Mucosa of stomach (tissue), 1 donor: Measurements from ENCODE around the gene MSMB.
"Not testable (repeated sequence)": the region's sequence is repeated elsewhere in the genome, so short reads cannot be mapped to it uniquely, and the experiment has no call there.

Source experiments
- H3K27me3 ChIP-seq: one replicate; pipeline ENCODE4 v1.7.0; 2013; ENCODE audit warnings: mild to moderate bottlenecking, low read length; ENCODE audit not compliant: control insufficient read depth, insufficient read depth
- H3K36me3 ChIP-seq: one replicate; pipeline ENCODE4 v1.7.0; 2013; ENCODE audit warnings: low read length; ENCODE audit not compliant: control insufficient read depth, insufficient read depth
- H3K4me1 ChIP-seq: one replicate; pipeline ENCODE4 v1.7.0; 2013; ENCODE audit warnings: mild to moderate bottlenecking, low read length; ENCODE audit not compliant: control insufficient read depth, insufficient read depth
- H3K4me3 ChIP-seq: one replicate; pipeline ENCODE4 v1.7.0; 2013; ENCODE audit warnings: low read length
- H3K9ac ChIP-seq: one replicate; pipeline ENCODE4 v1.7.0; 2013; ENCODE audit warnings: mild to moderate bottlenecking, low read length, moderate library complexity
- H3K9me3 ChIP-seq: one replicate; pipeline ENCODE4 v1.7.0; 2013; ENCODE audit warnings: mild to moderate bottlenecking, low read length, moderate library complexity; ENCODE audit not compliant: control insufficient read depth
- donor health status: Pancreatic carcinoma.

Gene MSMB

GRCh38 chr10:46064269-46064817, 18.3 kb upstream of the MSMB start:
- no peaks in the 10 kb centered on the region for H3K36me3 ChIP-seq
- no peaks in the 10 kb centered on the region for H3K27me3 ChIP-seq
- H3K4me3 ChIP-seq: no peak overlapping the region
- H3K9ac ChIP-seq: no peak overlapping the region
- no peaks in the 10 kb centered on the region for H3K4me1 ChIP-seq
- H3K9me3 ChIP-seq: no peaks in the 10 kb centered on the region

DNA sequence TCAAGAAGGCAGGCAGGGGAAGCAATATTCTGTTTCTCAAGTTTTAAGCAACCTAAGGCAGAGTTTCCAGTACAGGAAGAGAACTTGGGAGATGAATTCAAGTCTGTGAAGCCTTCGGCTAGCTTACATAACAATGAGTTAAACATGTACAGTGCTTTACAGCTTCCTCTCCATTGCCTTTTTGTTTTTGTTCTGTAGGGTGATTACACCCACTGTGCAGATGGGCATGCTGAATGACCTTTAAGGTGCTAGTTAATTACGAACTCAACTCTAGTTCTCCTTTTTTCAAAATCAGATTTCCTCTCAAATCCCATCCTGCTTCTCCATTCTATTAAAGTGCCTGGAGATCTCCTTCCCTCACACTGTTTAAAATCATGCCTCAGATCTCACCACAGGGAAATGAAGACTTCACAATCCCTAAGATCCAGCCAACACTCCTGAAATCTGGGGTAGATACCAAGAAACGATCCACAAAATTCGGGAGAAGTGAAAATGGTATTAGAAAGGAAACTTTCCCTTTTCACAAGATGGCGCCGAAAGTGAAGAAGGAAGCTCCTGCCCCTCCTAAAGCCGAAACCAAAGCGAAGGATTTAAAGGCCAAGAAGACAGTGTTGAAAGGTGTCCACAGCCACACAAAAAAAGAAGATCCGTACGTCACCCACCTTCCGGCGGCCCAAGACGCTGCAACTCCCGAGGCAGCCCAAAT, 16.8 kb upstream of the MSMB start:
- no peaks in the 10 kb centered on the region for H3K9me3 ChIP-seq
- H3K4me1 ChIP-seq: no peaks in the 10 kb centered on the region
- H3K9ac ChIP-seq: no peak overlapping the region
- H3K27me3 ChIP-seq: no peaks in the 10 kb centered on the region
- no peak overlapping the region for H3K4me3 ChIP-seq
- H3K36me3 ChIP-seq: no peaks in the 10 kb centered on the region

- no peak overlapping the region for H3K4me3 ChIP-seq
- H3K9me3 ChIP-seq: no peaks in the 10 kb centered on the region
- no peak overlapping the region for H3K9ac ChIP-seq
- H3K4me1 ChIP-seq: no peaks in the 10 kb centered on the region
- H3K27me3 ChIP-seq: no peaks in the 10 kb centered on the region
- H3K36me3 ChIP-seq: no peaks in the 10 kb centered on the region
Measured at GRCh38 chr10:46060706-46061105, 14.6 kb upstream of the MSMB start.

DNA sequence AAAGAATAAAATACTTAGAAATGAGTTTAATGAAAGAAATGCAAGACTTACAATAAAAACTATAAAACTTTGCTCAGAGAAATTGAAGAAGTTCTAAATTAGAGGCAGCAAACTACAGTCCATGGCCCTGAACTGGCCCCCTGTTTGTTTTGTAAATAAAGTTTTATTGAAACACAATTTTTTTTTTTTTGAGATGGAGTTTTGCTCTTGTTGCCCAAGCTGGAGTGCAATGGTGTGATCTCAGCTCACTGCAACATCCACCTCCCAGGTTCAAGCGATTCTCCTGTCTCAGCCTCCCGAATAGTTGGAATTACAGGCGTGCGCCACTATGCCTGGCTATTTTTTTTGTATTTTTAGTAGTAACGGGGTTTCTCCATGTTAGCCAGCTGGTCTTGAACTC, 11.9 kb upstream of the MSMB start:
- H3K9ac ChIP-seq, H3K27me3 ChIP-seq, H3K36me3 ChIP-seq, H3K4me3 ChIP-seq, H3K9me3 ChIP-seq: not testable (repeated sequence)
- H3K4me1 ChIP-seq: peaks cover 13% of the 10 kb centered on the region

DNA sequence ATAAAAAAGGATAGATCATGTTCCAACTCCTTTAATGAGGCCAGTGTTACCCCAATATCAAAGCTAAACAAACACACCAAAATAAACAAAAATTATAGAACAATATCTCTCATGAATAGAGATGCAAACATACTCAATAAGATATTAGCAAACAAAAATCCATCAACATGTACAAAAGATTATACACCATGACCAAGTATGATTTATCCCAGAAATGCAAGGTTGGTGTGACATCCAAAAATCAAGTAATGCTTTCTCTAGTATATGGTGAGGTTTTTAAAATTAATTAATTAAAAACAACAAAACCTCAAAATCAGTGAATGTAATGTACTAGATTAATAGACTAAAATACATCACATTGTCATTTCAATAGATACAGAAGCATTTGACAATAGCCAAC, 11.0 kb upstream of the MSMB start:
- Histone ChIP-seq H3K9me3 (no peaks in the 10 kb centered on the region), H3K27me3 (no peaks in the 10 kb centered on the region), H3K4me3 (no peak overlapping the region), H3K36me3 (no peaks in the 10 kb centered on the region), H3K9ac (no peak overlapping the region), H3K4me1 (peaks cover 22% of the 10 kb centered on the region)

- H3K9me3 ChIP-seq: no peaks in the 10 kb centered on the region
- H3K9ac ChIP-seq: no peak overlapping the region
- peaks cover 35% of the 10 kb centered on the region for H3K4me1 ChIP-seq
- H3K36me3 ChIP-seq: no peaks in the 10 kb centered on the region
- no peaks in the 10 kb centered on the region for H3K27me3 ChIP-seq
- H3K4me3 ChIP-seq: no peak overlapping the region
Measured at GRCh38 chr10:46055771-46056170, 9.7 kb upstream of the MSMB start.

- Histone ChIP-seq H3K36me3 (no peaks in the 10 kb centered on the region), H3K9me3 (no peaks in the 10 kb centered on the region), H3K4me3 (no peak overlapping the region), H3K4me1 (peaks cover 37% of the 10 kb centered on the region), H3K27me3 (no peaks in the 10 kb centered on the region), H3K9ac (no peak overlapping the region)
Measured at GRCh38 chr10:46053534-46054434, 7.7 kb upstream of the MSMB start.

GRCh38 chr10:46052791-46053375, 6.8 kb upstream of the MSMB start:
- H3K9me3 ChIP-seq: no peaks in the 10 kb centered on the region

DNA sequence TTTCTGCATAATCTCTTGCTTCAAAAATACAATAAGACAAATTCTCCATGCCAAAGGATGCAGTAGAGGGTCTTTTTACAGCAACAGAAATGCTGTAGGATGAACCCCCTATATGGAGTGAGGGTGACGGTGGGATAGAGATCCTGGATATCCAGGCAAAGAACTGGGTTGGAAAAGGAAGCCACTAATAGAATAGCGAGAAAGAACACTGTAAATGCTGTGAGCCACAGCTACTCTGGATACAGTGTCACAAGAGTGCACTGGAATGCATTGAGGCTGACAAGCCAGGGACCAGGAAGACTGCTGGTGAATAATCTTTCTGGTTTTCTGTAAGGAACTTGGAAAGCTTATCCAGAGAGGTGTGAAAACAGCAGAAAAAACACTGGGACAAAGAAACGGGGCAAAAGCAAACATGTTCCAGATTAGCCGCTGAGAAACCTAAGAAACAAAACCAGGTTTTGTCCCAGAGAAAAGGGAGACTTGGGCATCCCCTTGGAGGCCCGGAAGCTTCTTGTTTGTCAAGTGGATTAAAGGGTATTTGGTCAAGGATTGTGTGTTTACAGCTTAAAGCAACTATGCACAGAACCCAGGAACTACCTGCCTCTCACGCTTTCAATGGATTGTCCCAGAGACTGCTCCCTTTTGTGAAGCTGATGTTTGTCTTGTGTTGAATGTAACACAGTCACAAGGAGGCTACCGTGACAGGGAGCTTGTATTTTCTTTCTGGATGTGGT, 6.2 kb upstream of the MSMB start:
- no peaks in the 10 kb centered on the region for H3K9me3 ChIP-seq
- H3K4me1 ChIP-seq: peaks cover 47% of the 10 kb centered on the region
- H3K4me3 ChIP-seq: no peak overlapping the region
- no peaks in the 10 kb centered on the region for H3K27me3 ChIP-seq
- no peaks in the 10 kb centered on the region for H3K36me3 ChIP-seq
- no peak overlapping the region for H3K9ac ChIP-seq

More at GRCh38 chr10:46052791-46053375, 6.8 kb upstream of the MSMB start:
- no peaks in the 10 kb centered on the region for H3K36me3 ChIP-seq
- peaks cover 41% of the 10 kb centered on the region for H3K4me1 ChIP-seq
- no peak overlapping the region for H3K9ac ChIP-seq
- no peaks in the 10 kb centered on the region for H3K27me3 ChIP-seq
- H3K4me3 ChIP-seq: no peak overlapping the region

GRCh38 chr10:46050941-46051623, 5.0 kb upstream of the MSMB start:
- Histone ChIP-seq H3K36me3 (no peaks in the 10 kb centered on the region), H3K9me3 (no peaks in the 10 kb centered on the region), H3K4me1 (peaks cover 56% of the 10 kb centered on the region), H3K4me3 (no peak overlapping the region), H3K9ac (no peak overlapping the region), H3K27me3 (no peaks in the 10 kb centered on the region)

- not testable (repeated sequence) for H3K9ac ChIP-seq, H3K27me3 ChIP-seq, H3K36me3 ChIP-seq, H3K4me3 ChIP-seq, H3K9me3 ChIP-seq
- H3K4me1 ChIP-seq: peaks cover 56% of the 10 kb centered on the region
Measured at GRCh38 chr10:46049497-46049831, 3.4 kb upstream of the MSMB start.
